GM12873 (cell line): ENCODE results near the gene CSNK1E.

Experiments used
- TF ChIP-seq, protein P1 (sequence below): IDR thresholded peaks from 2 replicates; pipeline ENCODE4 v1.5.1; 2012; ENCODE audit warnings: low read depth, mild to moderate bottlenecking, moderate library complexity, low read length, control low read depth; ENCODE audit not compliant: insufficient read depth; ENCODE audit errors: missing control alignments

The CSNK1E gene

DNA sequence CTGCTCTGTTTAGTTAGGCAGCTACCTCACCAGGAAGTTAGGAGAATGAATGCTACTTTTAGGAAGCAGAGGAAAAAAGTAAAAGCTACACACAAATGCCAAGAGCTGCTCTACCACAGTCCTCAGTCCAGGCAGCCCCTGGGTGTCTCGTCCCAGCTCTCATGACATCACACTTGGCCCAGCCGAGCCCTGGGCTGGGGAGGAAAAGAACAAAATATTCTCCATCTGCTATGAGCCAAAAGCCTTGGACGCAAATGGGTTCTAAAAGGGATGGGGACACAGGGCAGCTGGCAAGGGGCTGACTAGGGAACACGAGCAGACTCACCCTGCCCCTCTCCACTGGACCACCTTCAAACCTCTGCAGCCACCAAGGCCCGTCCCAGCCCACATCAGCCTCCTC is 70.5 kb downstream of the CSNK1E start:
- TF ChIP-seq, protein P1, sequence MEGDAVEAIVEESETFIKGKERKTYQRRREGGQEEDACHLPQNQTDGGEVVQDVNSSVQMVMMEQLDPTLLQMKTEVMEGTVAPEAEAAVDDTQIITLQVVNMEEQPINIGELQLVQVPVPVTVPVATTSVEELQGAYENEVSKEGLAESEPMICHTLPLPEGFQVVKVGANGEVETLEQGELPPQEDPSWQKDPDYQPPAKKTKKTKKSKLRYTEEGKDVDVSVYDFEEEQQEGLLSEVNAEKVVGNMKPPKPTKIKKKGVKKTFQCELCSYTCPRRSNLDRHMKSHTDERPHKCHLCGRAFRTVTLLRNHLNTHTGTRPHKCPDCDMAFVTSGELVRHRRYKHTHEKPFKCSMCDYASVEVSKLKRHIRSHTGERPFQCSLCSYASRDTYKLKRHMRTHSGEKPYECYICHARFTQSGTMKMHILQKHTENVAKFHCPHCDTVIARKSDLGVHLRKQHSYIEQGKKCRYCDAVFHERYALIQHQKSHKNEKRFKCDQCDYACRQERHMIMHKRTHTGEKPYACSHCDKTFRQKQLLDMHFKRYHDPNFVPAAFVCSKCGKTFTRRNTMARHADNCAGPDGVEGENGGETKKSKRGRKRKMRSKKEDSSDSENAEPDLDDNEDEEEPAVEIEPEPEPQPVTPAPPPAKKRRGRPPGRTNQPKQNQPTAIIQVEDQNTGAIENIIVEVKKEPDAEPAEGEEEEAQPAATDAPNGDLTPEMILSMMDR = no peak

DNA sequence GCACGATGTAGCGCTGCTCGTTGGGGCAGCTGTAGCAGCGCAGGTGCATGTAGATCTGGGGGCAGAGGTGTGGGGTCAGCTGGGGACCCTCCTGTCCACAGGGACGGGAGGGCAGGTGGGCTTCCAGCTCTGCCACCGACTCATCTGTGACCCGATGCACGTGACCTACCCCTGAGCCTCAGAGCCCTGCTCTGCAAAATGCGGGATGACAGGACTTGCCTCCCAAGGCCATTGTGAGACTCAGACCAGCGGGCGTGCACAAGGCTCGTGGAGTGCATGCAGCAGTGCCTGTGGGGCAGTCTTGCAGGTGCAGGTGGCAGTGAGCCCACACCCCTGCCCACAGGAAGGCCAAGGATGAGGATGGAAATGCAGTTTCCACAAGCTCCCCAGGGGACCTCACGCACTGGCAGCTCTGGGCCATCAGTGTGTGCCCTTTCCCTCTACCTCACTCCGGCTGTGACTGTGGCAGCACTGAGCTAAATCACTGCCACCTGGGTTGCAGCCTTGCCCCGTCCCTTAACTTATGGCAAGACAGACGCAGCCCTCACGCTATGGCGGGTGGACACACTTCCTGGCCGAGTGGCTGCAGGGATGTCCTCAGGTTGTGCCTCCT is 71.1 kb downstream of the CSNK1E start:
- TF ChIP-seq, protein P1 = no peak

DNA sequence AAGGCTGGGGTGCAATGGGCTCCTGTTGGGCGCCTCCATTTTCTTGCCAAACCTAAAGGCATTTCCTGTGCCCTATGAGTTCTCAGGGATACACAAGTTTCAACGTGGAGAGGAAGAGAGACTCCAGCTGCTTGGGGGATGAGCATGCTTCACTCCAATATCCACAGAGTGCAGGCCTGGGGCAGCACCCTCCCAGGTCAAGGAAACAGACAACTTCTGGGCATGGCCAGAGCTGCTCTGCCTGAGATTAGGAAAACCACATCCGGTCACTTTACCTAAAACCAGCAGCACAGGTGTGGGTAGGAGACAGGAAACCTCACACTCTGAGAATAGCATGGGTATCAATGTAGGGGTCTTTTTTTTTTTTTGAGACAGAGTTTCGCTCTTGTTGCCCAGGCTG is 73.1 kb downstream of the CSNK1E start:
- TF ChIP-seq, protein P1 = no peak

DNA sequence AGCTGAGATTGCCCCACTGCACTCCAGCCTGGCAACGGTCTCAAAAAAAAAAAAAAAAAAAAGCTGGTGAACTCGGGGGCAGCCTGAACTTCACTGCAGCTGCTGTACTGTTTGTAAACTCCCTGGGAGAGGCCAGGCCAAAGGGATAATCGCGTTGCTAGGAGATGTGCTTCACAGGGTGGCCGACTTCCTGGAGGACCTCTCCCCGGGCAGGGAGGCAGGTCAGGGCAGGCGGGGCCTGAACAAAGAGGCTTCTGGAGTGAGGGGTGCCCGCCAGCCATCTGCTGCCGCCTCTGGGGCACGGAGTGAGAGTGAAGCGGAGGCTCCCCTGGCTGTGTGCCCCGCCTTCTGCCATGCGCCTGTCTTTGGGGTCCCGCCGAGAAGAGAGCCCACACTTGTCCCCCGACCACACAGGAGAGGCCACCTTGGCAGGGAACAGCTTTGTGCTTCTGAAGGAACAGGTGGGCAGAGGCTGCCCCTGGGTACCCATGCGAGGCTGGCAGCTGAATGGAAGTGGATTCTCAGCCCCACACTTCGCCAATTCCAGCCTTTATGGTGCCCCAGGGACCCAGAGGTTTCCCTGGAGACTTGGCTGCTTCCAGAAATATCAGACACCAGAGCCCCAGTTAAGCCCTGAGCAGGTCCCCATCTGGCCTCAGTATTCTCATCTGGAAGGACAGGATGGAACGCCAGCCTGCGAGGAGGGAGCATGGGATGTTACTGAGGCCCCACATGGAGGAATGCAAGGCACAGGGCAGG is 74.0 kb downstream of the CSNK1E start:
- TF ChIP-seq, protein P1 = no peak

DNA sequence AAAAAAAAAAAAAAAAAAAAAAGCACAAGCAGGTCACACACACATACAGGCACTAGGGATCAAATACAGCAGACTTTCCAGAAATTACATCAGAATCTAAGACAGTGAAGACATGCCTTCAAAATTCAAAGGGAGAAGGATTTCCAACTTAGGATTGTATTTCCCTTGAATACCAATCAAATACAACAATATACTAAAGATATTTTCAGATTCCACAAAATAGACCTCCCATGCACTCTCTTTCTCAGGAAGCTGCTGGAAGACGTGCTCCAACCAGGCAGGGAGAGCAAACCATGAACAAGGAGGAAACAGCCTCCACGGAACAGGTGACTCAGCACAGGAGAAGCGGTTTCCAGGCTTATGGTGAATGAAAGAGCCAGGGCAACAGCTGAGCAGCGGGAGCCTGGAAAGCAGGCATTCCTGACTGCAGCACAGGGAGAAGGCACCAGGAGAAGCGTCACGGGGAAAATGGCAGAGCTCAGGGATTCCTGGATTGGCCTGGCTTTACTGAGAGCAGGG is 76.4 kb downstream of the CSNK1E start:
- TF ChIP-seq, protein P1 = no peak
